Measurements from ENCODE around the gene PAX8.

DNA sequence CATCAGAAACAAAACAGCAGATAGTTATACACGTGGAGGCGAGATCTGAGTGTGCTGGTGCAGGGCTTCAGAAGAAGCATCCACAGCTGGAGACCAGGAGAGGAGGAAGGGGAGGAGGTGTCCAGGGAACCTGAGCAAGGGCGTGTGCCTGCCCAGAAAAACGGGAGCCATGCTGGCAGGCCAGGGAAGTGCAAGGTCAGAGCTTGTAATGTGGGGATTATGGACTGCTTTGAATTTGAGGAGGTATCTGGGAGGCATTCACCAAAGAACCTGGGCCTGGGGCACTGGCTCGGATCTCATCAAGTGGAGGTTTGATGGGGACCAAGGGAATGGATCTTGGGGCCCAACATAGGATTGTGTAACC lies 92.3 kb downstream of the PAX8 start:
- no peak for TF ChIP-seq CTCF (IDR thresholded peaks at IDR 0.05)
- no peak for TF ChIP-seq EP300 (IDR thresholded peaks at IDR 0.05)
- TF ChIP-seq POLR2AphosphoS5 (IDR thresholded peaks at IDR 0.05): no peak

Measured in gastroesophageal sphincter (tissue), 3 donors.